Measurements from ENCODE around the gene SLC37A4.
A peak's percentile ranks its signal among the peaks of the same experiment; 100 is the strongest.
"Not testable (repeated sequence)": the region's sequence is repeated elsewhere in the genome, so short reads cannot be mapped to it uniquely, and the experiment has no call there.

SLC37A4 gene

GRCh38 chr11:119041821-119042514 is 11.3 kb upstream of the SLC37A4 start:
- DNase-seq: no peak

GRCh38 chr11:119039471-119039870 is 8.8 kb upstream of the SLC37A4 start:
- DNase-seq: not testable (repeated sequence)

- DNase-seq: no peak
These were observed 8.2 kb upstream of the SLC37A4 start for GRCh38 chr11:119038884-119039283.

GRCh38 chr11:119034813-119035212 is 4.1 kb upstream of the SLC37A4 start:
- no peak for DNase-seq

- DNase-seq: not testable (repeated sequence)
These were observed 2.7 kb upstream of the SLC37A4 start for GRCh38 chr11:119033421-119033820.

- no peak for DNase-seq
These were observed 1.2 kb upstream of the SLC37A4 start for GRCh38 chr11:119031912-119032280.

GRCh38 chr11:119030029-119030328 is 698 bp downstream of the SLC37A4 start:
- DNase-seq: no peak

GRCh38 chr11:119029340-119030028 is 1.2 kb downstream of the SLC37A4 start:
- DNase-seq: peak; percentile 11

GRCh38 chr11:119029069-119029339 is 1.7 kb downstream of the SLC37A4 start:
- no peak for DNase-seq

GRCh38 chr11:119028346-119029068 is 2.2 kb downstream of the SLC37A4 start:
- no peak for DNase-seq

GRCh38 chr11:119027561-119028345 is 2.9 kb downstream of the SLC37A4 start:
- no peak for DNase-seq

GRCh38 chr11:119026970-119027369 is 3.7 kb downstream of the SLC37A4 start:
- no peak for DNase-seq

- DNase-seq: no peak
These were observed 4.5 kb downstream of the SLC37A4 start for GRCh38 chr11:119025978-119026766.

GRCh38 chr11:119025541-119025940 is 5.1 kb downstream of the SLC37A4 start:
- DNase-seq: no peak

GRCh38 chr11:119025099-119025473 is 5.6 kb downstream of the SLC37A4 start:
- no peak for DNase-seq

GRCh38 chr11:119024430-119025098 is 6.1 kb downstream of the SLC37A4 start:
- DNase-seq: no peak

- no peak for DNase-seq
These were observed 6.9 kb downstream of the SLC37A4 start for GRCh38 chr11:119023741-119024140.

GRCh38 chr11:119021631-119022030 is 9.0 kb downstream of the SLC37A4 start:
- no peak for DNase-seq

- no peak for DNase-seq
These were observed 10.7 kb downstream of the SLC37A4 start for GRCh38 chr11:119019996-119020395.

GRCh38 chr11:119018074-119018938 is 12.4 kb downstream of the SLC37A4 start, which contains the start of the genes RPS25 and TRAPPC4:
RPS25 (minus strand) TSS chr11:119018343; CDS start chr11:119018284, 59 bp downstream.
TRAPPC4 (plus strand) TSS chr11:119018766; CDS start chr11:119018796, 30 bp downstream.
- DNase-seq: peak; percentile 97

- DNase-seq: not testable (repeated sequence)
These were observed 13.3 kb downstream of the SLC37A4 start for GRCh38 chr11:119017377-119017776.
